Activated naive CD8-positive, alpha-beta T cell treated with anti-CD3 and anti-CD28 coated beads, Interleukin-2, amount 10 ng/mL, durations not matched to agents 7 days and 5 days (primary cell): Measurements from ENCODE around the gene DIP2B. TPM values are rescaled to one million over a fixed set of nuclear protein-coding genes. Genes with fewer than 3 reads are reported as not detected.
"Not testable (repeated sequence)": the region's sequence is repeated elsewhere in the genome, so short reads cannot be mapped to it uniquely, and the experiment has no call there.

Experiments
- ATAC-seq: fragments of 150-1000 bp; cut with Tn5 transposase; one replicate; pipeline ENCODE4 v1.10.0; 2021; ENCODE audit warnings: low read depth, moderate library complexity
- POLR2A ChIA-PET: fragments of 350-600 bp; sonication (Branson Sonifier 250); formaldehyde crosslinking; loops from one replicate; lab custom pipeline; 2021; ENCODE audit warnings: antibody characterized with exemption; lab: Charles Lee
- DNase-seq: peaks from one replicate; pipeline ENCODE4 v3.0.0; 2021
- H3K27ac Mint-ChIP-seq: one replicate; pipeline ENCODE4 v1.8.0; 2022; ENCODE audit warnings: mild to moderate bottlenecking, mixed read lengths
- H3K27me3 Mint-ChIP-seq: one replicate; pipeline ENCODE4 v1.8.0; 2022; ENCODE audit warnings: mild to moderate bottlenecking, moderate library complexity, mixed read lengths
- H3K36me3 Mint-ChIP-seq: one replicate; pipeline ENCODE4 v1.8.0; 2021; ENCODE audit warnings: mild to moderate bottlenecking, mixed read lengths
- H3K4me1 Mint-ChIP-seq: one replicate; pipeline ENCODE4 v1.8.0; 2021; ENCODE audit warnings: mixed read lengths
- H3K4me3 Mint-ChIP-seq: one replicate; pipeline ENCODE4 v1.8.0; 2022; ENCODE audit warnings: mild to moderate bottlenecking, moderate library complexity, mixed read lengths
- H3K9me3 Mint-ChIP-seq: one replicate; pipeline ENCODE4 v1.8.0; 2021; ENCODE audit warnings: mixed read lengths
- total RNA-seq, 2 experiments: library from RNA; stranded (reverse); gene quantifications; one replicate each; pipeline ENCODE4 v1.2.3, GENCODE V29; 2021

The DIP2B gene
- total RNA-seq, result 10 to 100 TPM; 19.5 to 21.3 TPM

DNA sequence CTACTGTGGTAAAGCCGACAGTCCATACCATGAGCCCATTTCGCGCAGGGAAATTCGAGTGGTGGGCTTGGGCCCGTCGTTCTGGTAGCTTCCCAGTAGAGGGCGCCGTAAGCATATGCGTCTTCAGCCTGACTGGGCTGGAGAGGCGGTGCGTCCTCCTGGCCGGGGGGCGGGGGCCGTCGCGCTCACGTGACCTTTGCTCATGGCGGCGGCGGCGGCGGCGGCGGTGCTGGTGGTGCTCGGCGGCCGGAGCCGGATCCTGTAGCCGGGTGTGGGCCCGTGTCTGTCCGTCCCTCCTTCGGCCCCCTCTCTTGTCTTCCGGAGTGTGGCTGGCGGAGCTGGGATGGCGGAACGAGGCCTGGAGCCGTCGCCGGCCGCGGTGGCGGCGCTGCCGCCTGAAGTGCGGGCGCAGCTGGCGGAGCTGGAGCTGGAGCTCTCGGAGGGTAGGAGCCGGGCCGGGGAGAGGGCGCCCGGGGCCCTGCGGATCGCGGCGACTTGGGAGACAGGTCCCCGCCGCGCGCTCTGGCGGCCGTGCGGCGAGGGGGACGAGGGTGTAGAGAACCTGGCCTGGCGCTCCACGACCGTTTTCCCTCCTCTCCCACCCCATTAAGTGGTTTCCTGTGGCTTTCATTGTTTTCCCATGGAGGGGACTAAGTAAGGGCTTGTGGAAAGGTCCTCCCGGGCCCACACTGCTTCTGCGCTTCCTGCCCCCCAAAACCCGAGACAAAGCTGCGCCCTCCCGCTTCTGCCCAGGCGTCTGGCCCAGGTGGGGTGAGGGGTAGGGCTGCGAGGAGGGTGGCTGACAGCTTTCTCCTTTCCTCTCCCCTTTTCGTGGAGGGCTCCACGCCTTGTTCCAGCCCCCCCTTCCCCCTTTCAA is at the start of gene DIP2B:
TSS of gene DIP2B (plus strand) at position 188 of the 877 bp plus-strand sequence. CDS start at position 344, 156 bp downstream.
- peaks cover 47% of the 10 kb centered on the region for H3K4me1 Mint-ChIP-seq

GRCh38 chr12:50458606-50459005 is 46.2 kb upstream of the DIP2B start:
- Mint-ChIP-seq H3K9me3 (no peaks in the 10 kb centered on the region), H3K27me3 (no peaks in the 10 kb centered on the region), H3K4me3 (no peak overlapping the region), H3K27ac (no peak overlapping the region), H3K36me3 (peaks cover 27% of the 10 kb centered on the region), H3K4me1 (no peaks in the 10 kb centered on the region)
- DNase-seq, result no peak
- ATAC-seq, result no peak
- POLR2A ChIA-PET, result no interaction called here

More for the DNA sequence above, at the start of gene DIP2B:
- Mint-ChIP-seq H3K36me3 (peaks cover 5% of the 10 kb centered on the region), H3K4me3 (peak within 1 kb of the TSS; percentile 94), H3K27me3 (no peaks in the 10 kb centered on the region), H3K27ac (peak within 1 kb of the TSS; percentile 91), H3K9me3 (peaks cover 1% of the 10 kb centered on the region)
- POLR2A ChIA-PET, result interaction anchor here (0.6 to 3.0 kb wide), 20 partner anchors 9 to 521 kb away, joined by 3 to 22 read pairs (median 4); partner anchors contain the start of genes ATF1 and SLC11A2
- ATAC-seq (peak; percentile 81), DNase-seq (peak; percentile 94)

DNA sequence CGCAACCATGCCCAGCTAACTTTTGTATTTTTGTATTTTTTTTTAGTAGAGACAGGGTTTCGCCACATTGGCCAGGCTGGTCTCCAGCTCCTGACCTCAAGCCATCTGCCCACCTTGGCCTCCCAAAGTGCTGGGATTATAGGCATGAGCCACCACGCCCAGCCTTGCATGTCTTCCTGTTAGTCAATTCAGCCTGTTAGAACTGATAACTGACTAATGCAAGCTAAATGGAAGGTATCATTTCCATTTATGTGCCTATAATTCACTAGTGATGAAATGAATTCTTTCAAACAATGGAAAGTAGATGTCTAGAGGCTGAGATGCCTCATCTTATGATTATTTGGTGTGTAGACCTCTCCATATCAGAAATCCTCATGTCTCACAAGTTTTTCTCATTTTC is 37.3 kb upstream of the DIP2B start:
- Mint-ChIP-seq H3K9me3 (peaks cover 2% of the 10 kb centered on the region), H3K27ac (no peak overlapping the region), H3K4me1 (no peaks in the 10 kb centered on the region), H3K36me3 (peaks cover 26% of the 10 kb centered on the region), H3K27me3 (no peaks in the 10 kb centered on the region), H3K4me3 (no peak overlapping the region)
- POLR2A ChIA-PET, result interaction anchor here (0.7 kb wide), 1 partner anchor 21 kb away, joined by 3 read pairs; no protein-coding TSS in a partner anchor
- no peak for ATAC-seq
- no peak for DNase-seq

DNA sequence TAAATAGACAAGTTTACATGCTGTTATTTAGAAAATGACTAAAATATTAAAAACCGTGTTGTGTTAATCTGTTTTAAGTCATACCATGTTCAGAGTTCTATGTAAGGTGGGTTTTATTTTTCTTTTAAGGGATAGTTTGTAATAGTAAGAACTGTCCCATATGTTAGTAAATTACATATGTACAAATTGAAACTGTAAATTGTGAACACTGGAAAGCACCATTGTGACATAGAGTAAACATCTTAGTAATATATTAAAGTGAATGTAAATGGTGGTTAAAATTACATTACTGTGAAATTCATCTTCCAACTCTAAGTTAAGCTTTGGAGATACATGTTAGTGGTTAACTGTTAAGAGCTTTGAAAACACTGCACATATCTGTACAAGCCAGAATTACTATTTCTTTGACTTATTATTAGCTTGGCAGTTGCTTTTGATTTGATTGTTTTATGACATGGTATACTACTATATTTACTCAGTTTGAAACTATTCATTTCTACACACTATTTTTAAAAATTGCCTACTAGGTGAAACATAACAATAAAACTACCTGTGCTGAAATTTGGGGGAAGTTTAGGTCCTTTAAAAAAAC is 27.4 kb upstream of the DIP2B start:
- Mint-ChIP-seq H3K36me3 (peaks cover 13% of the 10 kb centered on the region), H3K4me1 (no peaks in the 10 kb centered on the region), H3K4me3 (no peak overlapping the region), H3K27ac (no peak overlapping the region), H3K9me3 (no peaks in the 10 kb centered on the region), H3K27me3 (no peaks in the 10 kb centered on the region)
- POLR2A ChIA-PET, result no interaction called here
- no peak for ATAC-seq
- DNase-seq, result no peak

DNA sequence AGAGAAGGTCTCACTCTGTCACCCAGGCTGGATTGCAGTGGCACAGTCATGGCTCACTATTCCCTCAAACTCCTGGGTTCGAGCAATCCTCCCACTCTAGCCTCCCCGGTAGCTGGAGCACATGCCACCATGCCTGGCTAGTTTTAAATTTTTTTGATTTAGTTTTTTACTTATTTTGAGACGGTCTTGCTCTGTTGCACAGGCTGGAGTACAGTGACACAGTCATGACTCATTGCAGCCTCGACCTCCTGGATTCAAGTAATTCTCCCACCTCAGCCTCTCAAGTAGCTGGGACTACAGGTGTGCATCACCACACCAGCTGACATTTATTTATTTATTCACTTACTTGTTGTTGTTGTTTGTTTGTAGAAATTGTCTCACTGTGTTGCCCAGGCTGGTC is 22.2 kb upstream of the DIP2B start:
- H3K27ac Mint-ChIP-seq, result no peak overlapping the region
- no peaks in the 10 kb centered on the region for H3K4me1 Mint-ChIP-seq

DNA sequence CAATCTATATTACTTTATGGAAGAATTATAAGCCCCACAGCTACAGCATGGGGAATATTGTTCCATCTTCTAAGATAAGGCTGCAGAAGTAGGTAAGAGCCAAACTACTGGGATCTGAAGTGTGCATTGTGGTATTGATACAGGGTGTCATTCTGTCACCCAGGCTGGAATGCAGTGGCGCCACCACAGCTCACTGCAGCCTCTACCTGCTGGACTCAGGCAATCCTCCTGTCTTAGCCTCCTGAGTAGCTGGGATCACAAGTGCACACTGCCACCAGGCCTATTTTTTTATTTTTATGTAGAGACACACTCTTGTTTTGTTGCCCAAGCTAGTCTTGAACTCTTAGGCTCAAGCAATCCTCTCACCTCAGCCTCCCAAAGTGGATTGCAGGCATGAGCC is 21.3 kb upstream of the DIP2B start:
- H3K27ac Mint-ChIP-seq, result no peak overlapping the region

More for the DNA sequence above, 22.2 kb upstream of the DIP2B start:
- H3K27me3 Mint-ChIP-seq, result no peaks in the 10 kb centered on the region
- POLR2A ChIA-PET, result no interaction called here
- ATAC-seq (no peak), DNase-seq (no peak)
- no peak overlapping the region for H3K4me3 Mint-ChIP-seq
- peaks cover 2% of the 10 kb centered on the region for H3K36me3 Mint-ChIP-seq
- no peaks in the 10 kb centered on the region for H3K9me3 Mint-ChIP-seq

GRCh38 chr12:50488801-50489200 is 16.0 kb upstream of the DIP2B start:
- H3K4me1 Mint-ChIP-seq, result no peaks in the 10 kb centered on the region
- no peaks in the 10 kb centered on the region for H3K27me3 Mint-ChIP-seq
- no peaks in the 10 kb centered on the region for H3K36me3 Mint-ChIP-seq
- DNase-seq, result no peak
- peaks cover 13% of the 10 kb centered on the region for H3K9me3 Mint-ChIP-seq
- H3K4me3 Mint-ChIP-seq, result no peak overlapping the region
- no peak for ATAC-seq
- H3K27ac Mint-ChIP-seq, result no peak overlapping the region
- POLR2A ChIA-PET, result no interaction called here

More for the DNA sequence above, 21.3 kb upstream of the DIP2B start:
- DNase-seq (no peak), ATAC-seq (no peak)
- Mint-ChIP-seq H3K4me3 (no peak overlapping the region), H3K4me1 (no peaks in the 10 kb centered on the region), H3K36me3 (peaks cover under 1% of the 10 kb centered on the region), H3K9me3 (peaks cover 1% of the 10 kb centered on the region), H3K27me3 (no peaks in the 10 kb centered on the region)
- POLR2A ChIA-PET, result no interaction called here

DNA sequence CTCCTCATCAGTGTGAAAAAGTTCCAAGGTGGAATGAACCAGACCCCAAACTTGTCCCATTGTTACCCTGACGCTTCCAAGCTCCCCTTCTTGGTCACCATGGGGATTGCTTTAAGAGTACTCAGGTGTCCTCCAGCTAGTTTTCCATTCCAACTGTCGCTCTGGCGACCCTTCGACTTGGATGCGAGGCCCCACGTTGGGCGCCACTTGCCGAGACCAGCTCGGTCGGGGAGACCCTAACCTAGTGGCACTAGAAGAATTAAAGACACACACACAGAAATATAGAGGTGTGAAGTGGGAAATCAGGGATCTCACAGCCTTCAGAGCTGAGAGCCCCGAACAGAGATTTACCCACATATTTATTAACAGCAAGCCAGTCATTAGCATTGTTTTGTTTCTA is 6.7 kb upstream of the DIP2B start:
- H3K36me3 Mint-ChIP-seq, result not testable (repeated sequence)

GRCh38 chr12:50505675-50506530 is 1.1 kb downstream of the DIP2B start:
- no peak for ATAC-seq

More for the DNA sequence above, 6.7 kb upstream of the DIP2B start:
- H3K9me3 Mint-ChIP-seq, result peaks cover 36% of the 10 kb centered on the region
- H3K27ac Mint-ChIP-seq, DNase-seq, POLR2A ChIA-PET, H3K4me3 Mint-ChIP-seq, ATAC-seq, H3K4me1 Mint-ChIP-seq, H3K27me3 Mint-ChIP-seq: not testable (repeated sequence)

GRCh38 chr12:50506753-50507473 is 2.1 kb downstream of the DIP2B start:
- Mint-ChIP-seq H3K27me3 (no peaks in the 10 kb centered on the region), H3K4me3 (peak overlapping the region; percentile 94), H3K9me3 (no peaks in the 10 kb centered on the region), H3K36me3 (peaks cover 5% of the 10 kb centered on the region), H3K4me1 (peaks cover 47% of the 10 kb centered on the region), H3K27ac (peak overlapping the region; percentile 60)
- DNase-seq, result no peak
- no peak for ATAC-seq
- POLR2A ChIA-PET, result interaction anchor here (1.1 to 3.2 kb wide), 6 partner anchors 8 to 257 kb away, joined by 4 to 22 read pairs (median 12); partner anchors contain the start of gene ATF1

More at GRCh38 chr12:50505675-50506530, 1.1 kb downstream of the DIP2B start:
- Mint-ChIP-seq H3K9me3 (peaks cover 1% of the 10 kb centered on the region), H3K4me3 (peak overlapping the region; percentile 94), H3K4me1 (peaks cover 47% of the 10 kb centered on the region), H3K27me3 (no peaks in the 10 kb centered on the region), H3K36me3 (peaks cover 5% of the 10 kb centered on the region), H3K27ac (peak overlapping the region; percentile 91)
- no peak for DNase-seq
- POLR2A ChIA-PET, result interaction anchor here (0.6 to 3.0 kb wide), 11 partner anchors 9 to 258 kb away, joined by 3 to 22 read pairs (median 4); partner anchors contain the start of gene ATF1

DNA sequence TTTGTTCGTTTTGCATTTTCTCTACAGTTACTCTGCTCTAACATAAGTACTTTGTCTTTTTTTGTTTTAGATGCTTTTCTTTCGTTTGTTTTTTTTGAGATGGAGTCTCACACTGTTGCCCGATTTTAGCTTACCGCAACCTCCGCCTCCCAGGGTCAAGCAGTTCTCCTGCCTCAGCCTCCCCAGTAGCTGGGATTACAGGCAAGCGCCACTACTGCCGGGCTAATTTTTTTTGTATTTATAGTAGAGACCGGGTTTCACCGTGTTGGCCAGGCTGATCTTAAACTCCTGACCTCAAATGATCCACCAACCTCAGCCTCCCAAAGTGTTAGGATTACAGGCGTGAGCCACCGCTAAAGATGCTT is 2.7 kb downstream of the DIP2B start:
- POLR2A ChIA-PET, result interaction anchor here (2.0 to 3.2 kb wide), 4 partner anchors 13 to 257 kb away, joined by 7 to 20 read pairs (median 12); partner anchors contain the start of gene ATF1
- no peak for DNase-seq
- H3K27ac Mint-ChIP-seq, result peak overlapping the region; percentile 84
- peaks cover 47% of the 10 kb centered on the region for H3K4me1 Mint-ChIP-seq
- no peaks in the 10 kb centered on the region for H3K27me3 Mint-ChIP-seq
- H3K4me3 Mint-ChIP-seq, result peak overlapping the region; percentile 94
- no peaks in the 10 kb centered on the region for H3K9me3 Mint-ChIP-seq
- peaks cover 5% of the 10 kb centered on the region for H3K36me3 Mint-ChIP-seq
- no peak for ATAC-seq

- Mint-ChIP-seq H3K9me3 (no peaks in the 10 kb centered on the region), H3K4me1 (peaks cover 47% of the 10 kb centered on the region), H3K4me3 (peak overlapping the region; percentile 94), H3K36me3 (peaks cover 5% of the 10 kb centered on the region), H3K27ac (peak overlapping the region; percentile 84), H3K27me3 (no peaks in the 10 kb centered on the region)
- POLR2A ChIA-PET, result interaction anchor here (0.9 to 3.2 kb wide), 7 partner anchors 10 to 256 kb away, joined by 4 to 20 read pairs (median 7); partner anchors contain the start of gene ATF1
- no peak for DNase-seq
- ATAC-seq, result peak; percentile 37
Measured at GRCh38 chr12:50507930-50508329, 3.1 kb downstream of the DIP2B start.
